Placental pericyte (primary cell): ENCODE results near the gene SLC24A1. TPM values are rescaled to one million over a fixed set of nuclear protein-coding genes. Genes with fewer than 3 reads are reported as not detected.

Source experiments
- small RNA-seq: library from RNA; depleted of rRNA; stranded (forward); fragments of <200 nt; gene quantifications from one replicate; pipeline ENCODE3, GENCODE V24; 2012; ENCODE audit warnings: low replicate concordance
- total RNA-seq: library from RNA; depleted of rRNA; stranded (reverse); fragments of >200 nt; gene quantifications from 2 replicates; pipeline ENCODE4 v1.2.3, GENCODE V29; 2012

Gene SLC24A1
- 7.2 and 8.8 TPM in 2 replicates for total RNA-seq

GRCh38 chr15:65621638-65622037 is at the start of gene SLC24A1:
Gene SLC24A1 (plus strand): TSS chr15:65621938. CDS start chr15:65624081, 2,143 bp downstream.

GRCh38 chr15:65610871-65611718 is 10.6 kb upstream of the SLC24A1 start, which contains the start of gene INTS14:
Gene INTS14 (minus strand): TSS chr15:65611131. CDS start chr15:65607380, 3,751 bp downstream.

Small RNA genes lying within 50 kb of the gene (small RNA-seq; reads per million reads assigned to genes)
- not detected for gene SNORD13E

Other genes starting within 250 kb of the SLC24A1 start
- gene IGDCC3, start 243.9 kb upstream of the SLC24A1 start, total RNA-seq: not detected in 2 replicates
- 5.9 and 10.3 TPM in 2 replicates for gene IGDCC4, start 199.0 kb upstream of the SLC24A1 start, total RNA-seq
- gene DPP8, start 104.2 kb upstream of the SLC24A1 start, total RNA-seq: 28.7 and 39.4 TPM in 2 replicates
- gene HACD3, start 91.5 kb upstream of the SLC24A1 start, total RNA-seq: 40.9 and 79.7 TPM in 2 replicates
- 31.1 and 43.1 TPM in 2 replicates for gene INTS14, start 10.8 kb upstream of the SLC24A1 start, total RNA-seq
- gene DENND4A, start 170.4 kb downstream of the SLC24A1 start, total RNA-seq: 14.7 and 22.5 TPM in 2 replicates
- 183 and 230 TPM in 2 replicates for gene RAB11A, start 247.6 kb downstream of the SLC24A1 start, total RNA-seq